Measurements from ENCODE around the gene DCAF15.

The DCAF15 gene

GRCh38 chr19:13981988-13982501 lies 29.7 kb downstream of the DCAF15 start:
- H3K9ac ChIP-seq (ENCODE audit: low read depth, low read length) = no peak overlapping the region
- H3K9me3 ChIP-seq (ENCODE audit: control insufficient read depth, insufficient read depth, low read length) = no peaks in the 10 kb centered on the region
- peaks cover 22% of the 10 kb centered on the region for H3K4me1 ChIP-seq (ENCODE audit: insufficient read depth, low read length)
- no peaks in the 10 kb centered on the region; the same call in 1 of the 2 replicates for H3K36me3 ChIP-seq (ENCODE audit: insufficient read depth, low read length)

- H3K36me3 ChIP-seq (ENCODE audit: insufficient read depth, low read length) = no peaks in the 10 kb centered on the region; the same call in 1 of the 2 replicates
- no peaks in the 10 kb centered on the region for H3K9me3 ChIP-seq (ENCODE audit: control insufficient read depth, insufficient read depth, low read length)
- H3K9ac ChIP-seq (ENCODE audit: low read depth, low read length) = no peak overlapping the region
- peaks cover 28% of the 10 kb centered on the region for H3K4me1 ChIP-seq (ENCODE audit: insufficient read depth, low read length)
Measured at GRCh38 chr19:13982773-13983172, 30.5 kb downstream of the DCAF15 start.

GRCh38 chr19:13983213-13983889 lies 31.0 kb downstream of the DCAF15 start:
- Histone ChIP-seq H3K9me3 (ENCODE audit: control insufficient read depth, insufficient read depth, low read length) (no peaks in the 10 kb centered on the region), H3K4me1 (ENCODE audit: insufficient read depth, low read length) (peaks cover 29% of the 10 kb centered on the region), H3K36me3 (ENCODE audit: insufficient read depth, low read length) (no peaks in the 10 kb centered on the region; the same call in 1 of the 2 replicates), H3K9ac (ENCODE audit: low read depth, low read length) (no peak overlapping the region)

GRCh38 chr19:13984186-13984585 lies 31.9 kb downstream of the DCAF15 start:
- Histone ChIP-seq H3K4me1 (ENCODE audit: insufficient read depth, low read length) (peaks cover 34% of the 10 kb centered on the region), H3K9me3 (ENCODE audit: control insufficient read depth, insufficient read depth, low read length) (no peaks in the 10 kb centered on the region), H3K36me3 (ENCODE audit: insufficient read depth, low read length) (no peaks in the 10 kb centered on the region; the same call in 1 of the 2 replicates), H3K9ac (ENCODE audit: low read depth, low read length) (no peak overlapping the region)

GRCh38 chr19:13984875-13985741 lies 32.8 kb downstream of the DCAF15 start:
- H3K4me1 ChIP-seq (ENCODE audit: insufficient read depth, low read length) = peaks cover 42% of the 10 kb centered on the region
- no peaks in the 10 kb centered on the region for H3K9me3 ChIP-seq (ENCODE audit: control insufficient read depth, insufficient read depth, low read length)
- H3K9ac ChIP-seq (ENCODE audit: low read depth, low read length) = no peak overlapping the region
- H3K36me3 ChIP-seq (ENCODE audit: insufficient read depth, low read length) = no peaks in the 10 kb centered on the region; the same call in 1 of the 2 replicates

- Histone ChIP-seq H3K9me3 (ENCODE audit: control insufficient read depth, insufficient read depth, low read length) (no peaks in the 10 kb centered on the region), H3K4me1 (ENCODE audit: insufficient read depth, low read length) (peaks cover 42% of the 10 kb centered on the region), H3K36me3 (ENCODE audit: insufficient read depth, low read length) (no peaks in the 10 kb centered on the region; the same call in 1 of the 2 replicates), H3K9ac (ENCODE audit: low read depth, low read length) (peak overlapping the region; percentile 35)
Measured at GRCh38 chr19:13985771-13986347, 33.5 kb downstream of the DCAF15 start.

- Histone ChIP-seq H3K9me3 (ENCODE audit: control insufficient read depth, insufficient read depth, low read length) (no peaks in the 10 kb centered on the region), H3K36me3 (ENCODE audit: insufficient read depth, low read length) (no peaks in the 10 kb centered on the region; the same call in 1 of the 2 replicates), H3K4me1 (ENCODE audit: insufficient read depth, low read length) (peaks cover 42% of the 10 kb centered on the region), H3K9ac (ENCODE audit: low read depth, low read length) (peak overlapping the region; percentile 35)
Measured at GRCh38 chr19:13986348-13986904, 34.1 kb downstream of the DCAF15 start.

- Histone ChIP-seq H3K9ac (ENCODE audit: low read depth, low read length) (peak overlapping the region; percentile 24; the same call in 1 of the 2 replicates), H3K4me1 (ENCODE audit: insufficient read depth, low read length) (peaks cover 42% of the 10 kb centered on the region), H3K9me3 (ENCODE audit: control insufficient read depth, insufficient read depth, low read length) (no peaks in the 10 kb centered on the region), H3K36me3 (ENCODE audit: insufficient read depth, low read length) (no peaks in the 10 kb centered on the region; the same call in 1 of the 2 replicates)
Measured at GRCh38 chr19:13987101-13987890, 35.0 kb downstream of the DCAF15 start.

- H3K9me3 ChIP-seq (ENCODE audit: control insufficient read depth, insufficient read depth, low read length) = no peaks in the 10 kb centered on the region
- peaks cover 39% of the 10 kb centered on the region for H3K4me1 ChIP-seq (ENCODE audit: insufficient read depth, low read length)
- H3K36me3 ChIP-seq (ENCODE audit: insufficient read depth, low read length) = no peaks in the 10 kb centered on the region
- no peak overlapping the region for H3K9ac ChIP-seq (ENCODE audit: low read depth, low read length)
Measured at GRCh38 chr19:13989487-13989886, 37.2 kb downstream of the DCAF15 start.

- Histone ChIP-seq H3K9me3 (ENCODE audit: control insufficient read depth, insufficient read depth, low read length) (no peaks in the 10 kb centered on the region), H3K36me3 (ENCODE audit: insufficient read depth, low read length) (no peaks in the 10 kb centered on the region), H3K4me1 (ENCODE audit: insufficient read depth, low read length) (peaks cover 39% of the 10 kb centered on the region), H3K9ac (ENCODE audit: low read depth, low read length) (no peak overlapping the region)
Measured at GRCh38 chr19:13990085-13990484, 37.8 kb downstream of the DCAF15 start.

- no peaks in the 10 kb centered on the region for H3K36me3 ChIP-seq (ENCODE audit: insufficient read depth, low read length)
- H3K4me1 ChIP-seq (ENCODE audit: insufficient read depth, low read length) = peaks cover 24% of the 10 kb centered on the region
- H3K9me3 ChIP-seq (ENCODE audit: control insufficient read depth, insufficient read depth, low read length) = no peaks in the 10 kb centered on the region
- no peak overlapping the region for H3K9ac ChIP-seq (ENCODE audit: low read depth, low read length)
Measured at GRCh38 chr19:13992025-13992424, 39.7 kb downstream of the DCAF15 start.

GRCh38 chr19:13993590-13994300 lies 41.4 kb downstream of the DCAF15 start:
- H3K9me3 ChIP-seq (ENCODE audit: control insufficient read depth, insufficient read depth, low read length) = peaks cover 3% of the 10 kb centered on the region; the same call in 1 of the 2 replicates
- no peaks in the 10 kb centered on the region for H3K36me3 ChIP-seq (ENCODE audit: insufficient read depth, low read length)
- peaks cover 13% of the 10 kb centered on the region for H3K4me1 ChIP-seq (ENCODE audit: insufficient read depth, low read length)
- no peak overlapping the region for H3K9ac ChIP-seq (ENCODE audit: low read depth, low read length)
